ENCODE data around the gene SLC4A2.

GRCh38 chr7:151017370-151017952 is 41.9 kb upstream of the SLC4A2 start:
- no peak for TF ChIP-seq CTCF (IDR thresholded peaks at IDR 0.05; ENCODE audit: low read length)
- TF ChIP-seq EZH2phosphoT487 (IDR thresholded peaks at IDR 0.05; ENCODE audit: low read length) = no peak
- no peak for TF ChIP-seq EZH2 (optimal IDR thresholded peaks at IDR 0.05; ENCODE audit: low read depth, low read length)

All from MM.1S (cell line).